SH-SY5Y (cell line): Measurements from ENCODE around the gene PCDHGA9.

ENCODE experiments used
- GATA2 ChIP-seq: IDR thresholded peaks from 2 replicates; pipeline ENCODE4 v1.6.1; 2011; ENCODE audit warnings: mild to moderate bottlenecking, low read depth, low read length
- GATA3 ChIP-seq: IDR thresholded peaks from 2 replicates; pipeline ENCODE4 v1.6.1; 2011; ENCODE audit warnings: low read depth, mild to moderate bottlenecking, low read length, moderate library complexity

PCDHGA9 gene

GRCh38 chr5:141402553-141403243 is at the start of gene PCDHGA9:
Gene PCDHGA9, plus strand, starts transcription at chr5:141402778. Its CDS starts 175 bp downstream, at chr5:141402953.
- no peak for TF ChIP-seq GATA3
- TF ChIP-seq GATA2: no peak

DNA sequence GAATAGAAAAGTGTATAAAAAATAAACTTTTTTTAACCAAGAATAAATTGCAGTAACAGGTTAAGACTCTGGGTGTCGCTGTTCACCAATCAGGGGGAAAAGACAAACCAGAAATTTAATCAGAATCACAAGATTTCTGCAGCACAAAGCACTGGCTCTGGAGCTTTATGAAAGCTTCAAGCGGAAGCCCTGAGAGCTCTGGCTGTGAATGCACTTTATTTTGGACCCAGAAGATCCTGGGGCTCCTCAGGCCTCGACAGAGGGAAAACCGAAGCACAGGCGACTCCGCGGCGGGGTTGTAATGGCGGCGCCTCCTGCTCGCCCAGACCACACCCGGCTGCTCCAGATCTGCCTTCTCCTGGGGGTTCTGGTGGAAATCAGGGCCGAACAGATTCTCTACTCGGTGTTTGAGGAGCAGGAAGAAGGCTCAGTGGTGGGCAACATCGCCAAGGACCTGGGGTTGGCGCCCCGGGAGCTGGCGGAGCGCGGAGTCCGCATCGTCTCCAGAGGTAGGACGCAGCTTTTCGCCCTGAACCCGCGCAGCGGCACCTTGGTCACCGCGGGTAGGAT is 47.6 kb upstream of the PCDHGA9 start, which contains the start of gene PCDHGA4:
PCDHGA4 (plus strand) TSS at position 122 of the 570 bp plus-strand sequence; CDS start at position 209, 87 bp downstream.
- TF ChIP-seq GATA3 (no peak), GATA2 (no peak)

- no peak for TF ChIP-seq GATA3
- no peak for TF ChIP-seq GATA2
Observed at GRCh38 chr5:141355641-141356040, 46.9 kb upstream of the PCDHGA9 start.

GRCh38 chr5:141356133-141356532 is 46.4 kb upstream of the PCDHGA9 start:
- TF ChIP-seq GATA2 (no peak), GATA3 (no peak)

DNA sequence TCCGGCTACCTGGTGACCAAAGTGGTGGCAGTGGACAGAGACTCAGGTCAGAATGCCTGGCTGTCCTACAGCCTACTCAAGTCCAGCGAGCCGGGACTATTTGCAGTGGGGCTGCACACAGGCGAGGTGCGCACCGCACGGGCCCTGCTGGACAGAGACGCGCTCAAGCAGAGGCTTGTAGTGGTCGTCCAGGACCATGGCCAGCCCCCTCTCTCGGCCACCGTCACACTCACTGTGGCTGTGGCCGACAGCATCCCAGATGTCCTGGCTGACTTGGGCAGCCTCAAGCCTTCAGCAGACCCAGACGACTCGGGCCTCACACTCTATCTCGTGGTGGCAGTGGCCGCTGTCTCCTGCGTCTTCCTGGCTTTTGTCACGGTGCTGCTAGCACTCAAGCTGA is 45.6 kb upstream of the PCDHGA9 start:
- no peak for TF ChIP-seq GATA3

GRCh38 chr5:141359790-141360426 is 42.7 kb upstream of the PCDHGA9 start, which contains the start of gene PCDHGB2:
Gene PCDHGB2, plus strand, starts transcription at chr5:141359994. Its CDS starts 142 bp downstream, at chr5:141360136.
- TF ChIP-seq GATA2: no peak
- TF ChIP-seq GATA3: no peak

DNA sequence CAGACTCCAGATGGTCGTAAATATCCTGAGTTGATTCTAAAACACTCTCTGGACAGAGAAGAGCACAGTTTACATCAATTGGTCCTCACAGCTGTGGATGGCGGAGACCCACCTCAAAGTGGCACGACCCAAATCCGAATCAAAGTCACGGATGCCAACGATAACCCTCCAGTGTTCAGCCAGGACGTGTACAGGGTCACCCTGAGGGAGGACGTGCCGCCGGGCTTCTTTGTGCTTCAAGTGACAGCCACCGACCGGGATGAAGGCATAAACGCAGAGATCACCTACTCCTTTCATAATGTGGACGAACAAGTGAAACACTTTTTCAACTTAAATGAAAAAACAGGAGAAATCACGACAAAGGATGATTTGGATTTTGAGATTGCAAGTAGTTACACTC is 41.9 kb upstream of the PCDHGA9 start:
- no peak for TF ChIP-seq GATA3
- TF ChIP-seq GATA2: no peak

- no peak for TF ChIP-seq GATA2
- no peak for TF ChIP-seq GATA3
Observed at GRCh38 chr5:141362719-141363118, 39.9 kb upstream of the PCDHGA9 start.

GRCh38 chr5:141363952-141364660 is 38.5 kb upstream of the PCDHGA9 start, which contains the start of gene PCDHGA5:
Gene PCDHGA5, plus strand, starts transcription at chr5:141364162. Its CDS starts 169 bp downstream, at chr5:141364331.
- TF ChIP-seq GATA3: no peak
- no peak for TF ChIP-seq GATA2

- TF ChIP-seq GATA3 (no peak), GATA2 (no peak)
Observed at GRCh38 chr5:141366016-141366896, 36.3 kb upstream of the PCDHGA9 start.

- TF ChIP-seq GATA3: no peak
- TF ChIP-seq GATA2: no peak
Observed at GRCh38 chr5:141369994-141370848, 32.4 kb upstream of the PCDHGA9 start, which contains the start of gene PCDHGB3. Gene PCDHGB3, plus strand, starts transcription at chr5:141370242. Its CDS starts 153 bp downstream, at chr5:141370395.
